ENCODE measurements around the gene CWF19L2.

The CWF19L2 gene

DNA sequence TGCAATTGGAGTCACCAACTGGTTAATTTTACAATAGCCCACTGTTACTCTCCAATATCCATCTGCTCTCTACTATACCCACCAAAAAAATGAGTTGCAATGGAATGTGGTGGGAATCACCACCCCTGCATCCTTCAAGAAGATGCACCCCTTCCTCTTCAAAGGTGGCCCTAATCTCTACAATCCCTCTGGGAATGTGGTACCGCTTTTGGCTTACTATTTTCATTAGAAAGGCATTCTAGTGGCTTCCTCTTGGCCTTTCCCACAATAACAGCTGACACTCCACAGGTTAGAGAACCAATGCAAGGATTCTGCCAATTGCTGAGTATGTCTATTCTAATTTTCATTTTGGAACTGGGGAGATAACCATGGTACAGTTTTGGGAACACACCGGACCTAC, 33.2 kb upstream of the CWF19L2 start:
- TF ChIP-seq, protein P1, sequence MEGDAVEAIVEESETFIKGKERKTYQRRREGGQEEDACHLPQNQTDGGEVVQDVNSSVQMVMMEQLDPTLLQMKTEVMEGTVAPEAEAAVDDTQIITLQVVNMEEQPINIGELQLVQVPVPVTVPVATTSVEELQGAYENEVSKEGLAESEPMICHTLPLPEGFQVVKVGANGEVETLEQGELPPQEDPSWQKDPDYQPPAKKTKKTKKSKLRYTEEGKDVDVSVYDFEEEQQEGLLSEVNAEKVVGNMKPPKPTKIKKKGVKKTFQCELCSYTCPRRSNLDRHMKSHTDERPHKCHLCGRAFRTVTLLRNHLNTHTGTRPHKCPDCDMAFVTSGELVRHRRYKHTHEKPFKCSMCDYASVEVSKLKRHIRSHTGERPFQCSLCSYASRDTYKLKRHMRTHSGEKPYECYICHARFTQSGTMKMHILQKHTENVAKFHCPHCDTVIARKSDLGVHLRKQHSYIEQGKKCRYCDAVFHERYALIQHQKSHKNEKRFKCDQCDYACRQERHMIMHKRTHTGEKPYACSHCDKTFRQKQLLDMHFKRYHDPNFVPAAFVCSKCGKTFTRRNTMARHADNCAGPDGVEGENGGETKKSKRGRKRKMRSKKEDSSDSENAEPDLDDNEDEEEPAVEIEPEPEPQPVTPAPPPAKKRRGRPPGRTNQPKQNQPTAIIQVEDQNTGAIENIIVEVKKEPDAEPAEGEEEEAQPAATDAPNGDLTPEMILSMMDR (IDR thresholded peaks at IDR 0.05): no peak

DNA sequence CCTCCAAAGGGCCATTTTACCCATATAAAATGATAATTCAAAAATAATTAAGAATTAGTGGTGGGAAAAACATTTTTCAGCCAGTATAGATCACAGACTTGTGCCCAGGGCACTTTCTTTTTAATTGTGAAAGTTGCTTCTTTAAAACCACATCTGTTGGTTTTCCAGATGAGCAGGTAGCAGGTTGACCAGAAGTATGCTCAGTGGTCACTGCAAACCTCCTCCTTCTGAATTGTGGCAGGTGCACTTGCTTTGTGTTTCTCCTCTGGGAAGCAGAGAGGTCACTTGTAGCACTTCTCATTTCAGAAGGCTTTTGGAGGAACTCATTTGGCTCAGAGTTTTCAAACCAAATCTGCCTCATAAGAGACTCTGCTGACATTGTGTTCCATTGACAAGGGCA, 24.6 kb upstream of the CWF19L2 start:
- TF ChIP-seq, protein P1 (IDR thresholded peaks at IDR 0.05): no peak

- TF ChIP-seq, protein P1 (IDR thresholded peaks at IDR 0.05): no peak
Observed at GRCh38 chr11:107478922-107479321, 21.3 kb upstream of the CWF19L2 start.

- TF ChIP-seq, protein P1 (IDR thresholded peaks at IDR 0.05): no peak
Observed at GRCh38 chr11:107477820-107478219, 20.2 kb upstream of the CWF19L2 start.

DNA sequence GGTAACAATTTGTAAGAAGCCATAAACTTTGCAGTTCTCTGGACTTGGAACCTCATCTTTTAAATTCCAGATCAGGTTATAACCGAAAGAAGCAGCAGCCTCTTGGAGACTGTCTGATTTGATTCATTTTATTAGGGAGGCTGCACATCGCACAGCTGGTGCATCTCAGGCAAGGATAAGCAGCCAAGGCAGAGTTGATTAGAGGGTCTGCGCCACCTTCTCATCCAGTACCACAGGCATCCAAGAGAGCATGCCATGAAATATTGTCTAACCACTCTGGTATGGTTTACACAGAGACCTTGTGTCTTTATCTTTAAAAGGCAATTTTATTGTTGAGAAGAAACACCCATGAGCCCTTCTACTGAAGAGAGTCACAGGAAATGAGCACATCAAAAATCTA, 16.2 kb upstream of the CWF19L2 start:
- TF ChIP-seq, protein P1 (IDR thresholded peaks at IDR 0.05): no peak

GRCh38 chr11:107472966-107473365, 15.3 kb upstream of the CWF19L2 start:
- TF ChIP-seq, protein P1 (IDR thresholded peaks at IDR 0.05): no peak

- TF ChIP-seq, protein P1 (IDR thresholded peaks at IDR 0.05): no peak
Observed at GRCh38 chr11:107468596-107468995, 11.0 kb upstream of the CWF19L2 start.

DNA sequence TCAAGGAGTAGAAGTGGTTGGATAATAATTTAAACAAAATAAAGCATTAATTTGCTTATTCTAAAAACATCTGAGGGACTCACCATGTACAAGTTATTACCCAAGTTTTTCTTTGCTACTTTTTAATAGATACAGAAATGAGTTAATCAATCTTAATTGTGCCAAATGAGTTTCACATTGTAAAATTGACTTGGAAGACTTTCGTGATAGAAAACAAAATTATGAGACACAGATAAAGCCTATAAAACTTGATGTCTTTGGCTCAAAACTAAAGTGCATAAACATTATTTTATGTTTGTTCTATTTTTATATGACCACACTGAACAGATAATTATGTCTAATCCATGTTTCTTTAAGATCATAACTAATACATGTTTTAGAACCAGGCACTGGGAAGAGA, 10.1 kb upstream of the CWF19L2 start:
- TF ChIP-seq, protein P1 (IDR thresholded peaks at IDR 0.05): no peak

Measured in LNCAP (cell line).